HK-2 (cell line): ENCODE data around the gene SLC30A1.

Source experiments
- DNase-seq: peaks from one replicate; pipeline ENCODE4 v3.0.0-alpha.2; 2018; ENCODE audit not compliant: unreplicated experiment

Gene SLC30A1

GRCh38 chr1:211524521-211524920 lies 54.4 kb downstream of the SLC30A1 start:
- no peak for DNase-seq

- DNase-seq: no peak
Observed at GRCh38 chr1:211522804-211523203, 56.2 kb downstream of the SLC30A1 start.
